HG03045 (cell line): ENCODE data around the gene ME3.

ENCODE experiments used
- ATAC-seq: cut with Tn5 transposase; IDR thresholded peaks from one replicate; pipeline ENCODE4 v1.9.1; 2021; ENCODE audit warnings: mild to moderate bottlenecking, moderate library complexity; ENCODE audit not compliant: unreplicated experiment

Gene ME3

GRCh38 chr11:86693518-86693917 lies 21.1 kb upstream of the ME3 start:
- no peak for ATAC-seq

DNA sequence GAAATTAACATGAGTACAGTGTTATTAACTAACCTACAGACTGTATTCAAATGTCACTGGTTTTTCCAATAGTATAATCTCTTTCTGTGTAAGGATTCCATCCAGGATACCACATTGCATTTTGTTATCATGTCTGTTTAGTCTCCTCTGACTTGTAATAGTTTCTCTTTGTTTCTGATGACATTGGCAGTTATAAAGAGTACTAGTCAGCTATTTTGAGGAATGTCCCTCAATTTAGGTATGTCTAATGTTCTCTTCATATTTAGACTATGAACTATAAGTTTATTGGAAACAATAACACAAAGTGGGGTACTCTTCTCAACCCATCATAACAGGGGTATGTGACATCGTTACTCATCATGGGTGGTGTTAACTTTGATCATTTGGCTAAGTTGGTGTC lies 20.3 kb upstream of the ME3 start:
- ATAC-seq = no peak

DNA sequence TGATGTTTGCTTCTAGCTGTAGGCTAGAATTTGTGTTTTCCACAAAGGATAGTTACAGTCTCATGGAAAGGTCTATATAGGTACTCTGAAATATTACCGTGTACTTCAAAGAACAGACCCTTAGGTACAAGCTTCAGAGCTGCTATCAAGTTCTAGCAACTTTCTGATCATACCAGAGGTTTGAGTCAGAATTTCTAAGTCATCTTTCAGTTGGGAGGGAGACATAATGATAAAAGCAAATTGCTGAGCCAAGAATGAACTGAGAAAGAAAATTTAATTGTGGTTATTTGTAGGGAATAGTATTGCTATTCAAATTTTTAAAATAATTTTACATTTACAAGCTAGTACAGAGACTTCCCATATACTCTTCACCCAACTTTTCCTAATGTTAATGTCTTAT lies 19.9 kb upstream of the ME3 start:
- no peak for ATAC-seq

DNA sequence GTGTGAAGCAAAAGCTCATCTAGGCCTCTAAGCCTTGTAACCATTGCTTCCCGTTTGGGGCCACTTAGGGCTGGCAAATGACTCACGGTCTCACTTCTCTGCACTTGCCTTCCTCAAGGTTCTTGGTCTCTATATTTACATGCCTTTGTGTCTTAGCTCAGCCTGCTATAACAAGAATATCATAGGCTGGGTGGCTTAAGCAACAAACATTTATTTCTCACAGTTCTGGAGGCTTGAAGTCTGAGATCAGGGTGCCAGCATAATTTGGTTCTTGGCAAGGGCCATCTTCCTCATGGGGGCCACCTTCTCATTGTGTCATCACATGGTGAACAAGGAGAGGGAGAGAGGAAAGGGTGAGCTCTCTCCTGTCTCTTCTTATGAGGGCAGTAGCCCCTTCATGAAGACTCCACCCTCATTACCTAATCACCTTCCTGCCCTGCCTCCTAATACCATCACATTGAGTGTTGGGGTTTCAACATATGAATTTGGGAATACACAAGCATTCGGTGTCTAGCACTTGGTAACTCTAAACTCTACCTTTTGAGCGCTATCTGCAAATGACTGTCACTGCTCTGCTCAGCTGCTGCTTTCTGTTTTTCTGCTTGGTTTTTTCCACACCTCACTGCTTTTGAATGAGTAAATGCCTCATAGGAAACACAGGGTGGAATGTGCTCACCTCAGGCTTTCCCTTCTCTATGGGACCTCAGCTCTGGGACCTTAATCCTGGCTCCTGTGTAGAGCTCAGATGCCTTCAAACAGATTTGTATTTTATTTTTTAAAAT lies 16.2 kb upstream of the ME3 start:
- ATAC-seq = no peak

- no peak for ATAC-seq
Measured at GRCh38 chr11:86687185-86687778, 14.9 kb upstream of the ME3 start.

GRCh38 chr11:86686531-86686930 lies 14.1 kb upstream of the ME3 start:
- ATAC-seq = no peak

- no peak for ATAC-seq
Measured at GRCh38 chr11:86681483-86681756, 9.0 kb upstream of the ME3 start.

GRCh38 chr11:86680716-86681482 lies 8.5 kb upstream of the ME3 start:
- ATAC-seq = no peak

GRCh38 chr11:86678823-86679222 lies 6.4 kb upstream of the ME3 start:
- ATAC-seq = no peak

- ATAC-seq = no peak
Measured at GRCh38 chr11:86678296-86678695, 5.9 kb upstream of the ME3 start.

GRCh38 chr11:86676533-86677154 lies 4.2 kb upstream of the ME3 start:
- no peak for ATAC-seq

GRCh38 chr11:86676010-86676409 lies 3.6 kb upstream of the ME3 start:
- no peak for ATAC-seq

GRCh38 chr11:86675017-86675416 lies 2.6 kb upstream of the ME3 start:
- no peak for ATAC-seq

DNA sequence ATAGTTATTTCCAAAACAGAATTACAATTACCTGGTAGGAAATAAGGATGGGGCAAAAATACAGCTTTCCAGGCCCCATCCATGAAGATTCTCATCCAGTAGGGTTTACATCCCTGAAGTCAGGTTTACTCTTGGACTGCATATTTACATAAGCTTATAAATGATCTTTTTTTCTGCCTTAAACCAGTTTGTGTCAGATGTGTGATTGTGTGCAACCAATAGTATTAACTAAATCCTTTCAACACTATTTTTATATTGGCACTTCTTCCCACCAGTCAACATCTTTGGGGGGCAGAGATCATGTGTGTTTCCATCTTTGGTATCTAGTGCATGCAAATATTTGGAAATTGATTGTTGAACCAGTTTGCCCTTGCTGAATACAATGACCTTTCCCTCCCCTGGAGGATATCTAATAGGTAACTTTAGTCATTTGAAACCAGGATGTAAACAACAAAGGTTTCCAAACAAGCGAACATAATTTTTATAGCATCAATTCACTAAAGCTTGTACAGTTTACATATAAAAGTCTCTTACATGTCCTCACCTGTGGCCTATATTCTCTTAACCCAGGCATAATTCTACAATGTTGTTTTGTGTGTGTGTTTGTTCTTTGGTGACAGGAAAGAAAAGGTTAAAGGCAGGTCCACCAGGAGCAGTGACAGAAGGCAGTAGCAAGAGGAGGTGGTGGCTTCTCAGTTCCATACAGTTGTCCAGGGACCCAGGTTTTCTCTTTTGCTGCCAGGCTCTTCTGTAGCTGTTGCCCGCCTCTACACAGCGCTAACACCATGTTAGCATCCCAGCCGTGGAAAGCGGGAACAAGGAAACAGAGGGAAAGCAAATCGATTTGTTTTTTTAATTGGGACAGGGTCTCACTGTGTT lies 1.7 kb upstream of the ME3 start:
- no peak for ATAC-seq

DNA sequence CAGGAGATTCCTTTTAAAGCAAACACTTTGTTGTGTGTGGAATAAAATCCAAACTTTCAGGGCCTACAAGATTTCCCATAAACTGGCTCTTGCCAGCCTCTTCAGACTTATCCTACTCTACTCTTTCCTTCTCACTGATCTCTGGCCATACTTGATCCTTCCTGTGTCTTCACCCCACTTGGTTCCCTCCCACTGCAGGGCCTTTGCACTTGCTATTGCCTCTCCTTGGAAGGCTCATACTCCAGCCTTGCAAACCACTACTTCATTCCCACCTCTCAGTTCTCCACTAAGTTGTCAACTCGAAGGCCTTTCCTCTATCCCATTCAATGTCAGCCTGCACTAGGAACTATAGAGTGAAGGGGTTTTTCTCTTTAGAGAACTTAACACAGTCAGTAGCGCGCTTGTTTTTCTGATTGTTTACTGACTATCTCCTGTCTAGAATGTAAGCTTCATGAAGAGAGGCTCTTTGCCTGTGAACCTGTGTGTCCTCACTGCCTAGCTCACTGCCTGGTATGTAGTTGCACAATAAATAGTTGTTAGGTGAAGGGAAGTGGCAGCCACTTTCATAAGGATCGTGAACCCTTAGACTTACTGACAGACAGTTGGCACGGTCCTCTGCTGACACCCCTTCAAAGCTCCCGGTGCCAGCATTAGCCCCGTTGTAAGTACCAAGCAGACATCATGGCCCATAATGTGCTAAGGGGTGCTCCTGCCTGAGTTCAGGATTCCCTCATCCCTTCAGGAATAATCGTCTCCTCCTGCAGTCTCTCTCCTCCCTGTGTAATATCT lies 833 bp upstream of the ME3 start:
- no peak for ATAC-seq

- no peak for ATAC-seq
Measured at GRCh38 chr11:86671531-86672006, 847 bp downstream of the ME3 start.

GRCh38 chr11:86670911-86671310 lies 1.5 kb downstream of the ME3 start:
- no peak for ATAC-seq

DNA sequence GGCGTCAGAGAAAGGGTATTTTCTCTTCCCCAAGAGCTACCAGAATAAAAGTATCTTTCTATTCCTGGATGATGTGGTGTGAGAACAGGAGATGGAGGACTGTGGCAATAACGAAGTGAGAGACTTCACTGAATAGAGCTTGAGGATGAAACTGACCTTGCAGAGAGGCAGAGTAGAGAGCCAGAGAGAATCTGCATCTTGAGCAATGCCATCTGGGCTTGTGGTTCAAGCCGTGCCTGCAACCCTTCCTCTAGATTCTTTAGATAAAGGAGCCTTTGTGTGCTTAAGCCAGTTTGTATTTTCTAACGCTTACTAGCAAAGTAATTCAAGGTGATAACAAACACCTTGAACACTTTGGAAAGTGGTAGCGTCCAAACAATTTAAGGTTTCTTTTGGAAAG lies 2.2 kb downstream of the ME3 start:
- no peak for ATAC-seq

GRCh38 chr11:86669424-86669823 lies 3.0 kb downstream of the ME3 start:
- ATAC-seq = no peak

- ATAC-seq = no peak
Measured at GRCh38 chr11:86668929-86669328, 3.5 kb downstream of the ME3 start.
